CD14-positive monocyte (primary cell): Measurements from ENCODE around the gene NDFIP2. TPM values are rescaled to one million over a fixed set of nuclear protein-coding genes. Genes with fewer than 3 reads are reported as not detected.

Experiments
- DNase-seq, 3 donors: peaks; one replicate each; pipeline ENCODE4 v3.0.0-alpha.2; 2011 to 2022
- H2AFZ ChIP-seq: 2 replicates; pipeline ENCODE4 v1.6.0; 2012; ENCODE audit warnings: mild to moderate bottlenecking, low read depth, low read length, inconsistent platforms; ENCODE audit not compliant: insufficient read depth, poor library complexity, severe bottlenecking
- H3K27ac ChIP-seq, 2 donors: 1 replicate in 1 of 2; 2 replicates in 1 of 2; pipeline ENCODE4 v1.5.1; 2012 to 2013; ENCODE audit warnings: low read length in 2 of 2, control low read depth in 1 of 2, inconsistent platforms in 1 of 2, low read depth in 1 of 2, mild to moderate bottlenecking in 1 of 2
- H3K27me3 ChIP-seq, 2 donors: one replicate each; pipeline versions ENCODE4 v1.6.0 to v1.6.1; 2011 to 2013; ENCODE audit warnings: low read length in 2 of 2; ENCODE audit not compliant: control insufficient read depth in 2 of 2, insufficient read depth in 2 of 2
- H3K36me3 ChIP-seq, 2 donors: replicated peaks in 1 of 2; 1 replicate in 1 of 2; 2 replicates in 1 of 2; pipeline versions ENCODE4 v1.5.1 to v1.6.1; 2012 to 2013; ENCODE audit warnings: low read length in 2 of 2, control low read depth in 1 of 2, inconsistent platforms in 1 of 2, mild to moderate bottlenecking in 1 of 2; ENCODE audit not compliant: insufficient read depth in 2 of 2, control insufficient read depth in 1 of 2
- H3K4me1 ChIP-seq, 2 donors: 1 replicate in 1 of 2; 2 replicates in 1 of 2; pipeline versions ENCODE4 v1.5.1 to v1.6.1; 2012 to 2013; ENCODE audit warnings: low read length in 2 of 2, control low read depth in 1 of 2, inconsistent platforms in 1 of 2, mild to moderate bottlenecking in 1 of 2, moderate library complexity in 1 of 2; ENCODE audit not compliant: insufficient read depth in 2 of 2, control insufficient read depth in 1 of 2
- H3K4me2 ChIP-seq: replicated peaks from 2 replicates; pipeline ENCODE3; 2012; ENCODE audit warnings: low read length, moderate library complexity, mild to moderate bottlenecking; ENCODE audit not compliant: poor library complexity, severe bottlenecking; ENCODE audit errors: extremely low read depth
- H3K4me3 ChIP-seq, 3 experiments: fragments of 200-600 bp in 1 of 3; sonication (generic) in 1 of 3; replicated peaks in 1 of 3; 1 replicate in 2 of 3; 2 replicates in 1 of 3; pipeline ENCODE4 v1.5.1; 2011 to 2013; ENCODE audit warnings: low read length in 3 of 3, mild to moderate bottlenecking in 3 of 3, control low read depth in 2 of 3, low read depth in 2 of 3, inconsistent platforms in 1 of 3, moderate library complexity in 1 of 3
- H3K79me2 ChIP-seq: 2 replicates; pipeline ENCODE4 v1.6.0; 2012; ENCODE audit warnings: mild to moderate bottlenecking, control low read depth, inconsistent platforms, low read length, moderate library complexity; ENCODE audit not compliant: insufficient read depth
- H3K9ac ChIP-seq: 2 replicates; pipeline ENCODE4 v1.6.0; 2017; ENCODE audit warnings: low read length, mild to moderate bottlenecking; ENCODE audit not compliant: insufficient read depth, poor library complexity, severe bottlenecking
- H3K9me3 ChIP-seq, 2 donors: replicated peaks in 1 of 2; 1 replicate in 1 of 2; 2 replicates in 1 of 2; pipeline versions ENCODE4 v1.5.1 to v1.6.1; 2012 to 2013; ENCODE audit warnings: low read length in 2 of 2, control low read depth in 1 of 2; ENCODE audit not compliant: control insufficient read depth in 1 of 2, insufficient read depth in 1 of 2
- H4K20me1 ChIP-seq: 2 replicates; pipeline ENCODE4 v1.6.0; 2012; ENCODE audit warnings: mild to moderate bottlenecking, low read length, control low read depth, moderate library complexity; ENCODE audit not compliant: insufficient read depth
- H3K27ac Mint-ChIP-seq, 7 donors: one replicate each; pipeline ENCODE4 v1.8.0; 2020; ENCODE audit warnings: mild to moderate bottlenecking in 7 of 7, mixed read lengths in 7 of 7, moderate library complexity in 6 of 7, inconsistent platforms in 2 of 7
- H3K27me3 Mint-ChIP-seq, 3 donors: one replicate each; pipeline ENCODE4 v1.8.0; 2021 to 2022; ENCODE audit warnings: low read depth in 3 of 3, mild to moderate bottlenecking in 3 of 3, mixed read lengths in 3 of 3, moderate library complexity in 3 of 3, inconsistent platforms in 1 of 3
- H3K36me3 Mint-ChIP-seq, 2 donors: one replicate each; pipeline ENCODE4 v1.8.0; 2020; ENCODE audit warnings: mixed read lengths in 2 of 2, inconsistent platforms in 1 of 2, mild to moderate bottlenecking in 1 of 2
- H3K4me1 Mint-ChIP-seq: one replicate; pipeline ENCODE4 v1.8.0; 2020; ENCODE audit warnings: mild to moderate bottlenecking, mixed read lengths
- H3K4me3 Mint-ChIP-seq, 2 donors: one replicate each; pipeline ENCODE4 v1.8.0; 2020; ENCODE audit warnings: mild to moderate bottlenecking in 2 of 2, mixed read lengths in 2 of 2, moderate library complexity in 1 of 2
- H3K9me3 Mint-ChIP-seq, 7 donors: one replicate each; pipeline ENCODE4 v1.8.0; 2020 to 2022; ENCODE audit warnings: mixed read lengths in 7 of 7, mild to moderate bottlenecking in 6 of 7, moderate library complexity in 6 of 7, inconsistent platforms in 2 of 7
- CTCF ChIP-seq: fragments of 200-600 bp; IDR thresholded peaks from one replicate; pipeline ENCODE4 v1.8.0; 2022; ENCODE audit warnings: antibody characterized with exemption, mild to moderate bottlenecking
- WGBS: methylation state at CpG from one replicate; pipeline ENCODE4 v1.1.5; 2013; ENCODE audit warnings: missing lambda C conversion rate; ENCODE audit not compliant: insufficient coverage; 5-methylcytosine and 5-hydroxymethylcytosine counted together
- intact Hi-C, 2 donors: fragments of 100-400 bp; cut with micrococcal nuclease; formaldehyde crosslinking; loops; one replicate each; pipeline versions ENCODE4 v1.15.0 to v1.15.1; 2023
- polyA plus RNA-seq, 3 donors: library from polyadenylated mRNA; depleted of rRNA in 1 of 3; unstranded in 2 of 3; stranded (reverse) in 1 of 3; fragments of 300-500 nt in 2 of 3; fragments of >200 nt in 1 of 3; fragmentation: Illumina TruSeq in 2 of 3; gene quantifications; 1 replicate in 2 of 3; 2 replicates in 1 of 3; pipeline ENCODE4 v1.2.3, GENCODE V29; 2012 to 2021

NDFIP2 gene
- polyA plus RNA-seq, 3 donors = not detected

GRCh38 chr13:79602936-79603335 lies 122.0 kb downstream of the NDFIP2 start:
- Histone ChIP-seq H3K79me2 (no peaks in the 10 kb centered on the region), H2AFZ (no peak overlapping the region), H4K20me1 (no peaks in the 10 kb centered on the region), H3K9me3 (peaks cover 0 to 20% of the 10 kb centered on the region in 2 donors), H3K27me3 (no peaks in the 10 kb centered on the region), H3K27ac (no peak overlapping the region), H3K4me3 (no peak overlapping the region), H3K4me2 (no peak overlapping the region), H3K4me1 (no peaks in the 10 kb centered on the region), H3K9ac (no peak overlapping the region), H3K36me3 (no peaks in the 10 kb centered on the region)
- intact Hi-C loops = no loop called here
- peaks cover 0 to 1% (median 0%) of the 10 kb centered on the region in 3 donors for H3K27me3 Mint-ChIP-seq
- H3K36me3 Mint-ChIP-seq = no peaks in the 10 kb centered on the region
- 100% methylated on average over 1 of the region's 2 CpGs for WGBS
- TF ChIP-seq CTCF = no peak
- no peak overlapping the region for H3K4me3 Mint-ChIP-seq
- no peak for DNase-seq
- no peaks in the 10 kb centered on the region for H3K4me1 Mint-ChIP-seq
- peaks cover 5 to 23% (median 8%) of the 10 kb centered on the region in 7 donors for H3K9me3 Mint-ChIP-seq
- H3K27ac Mint-ChIP-seq = no peak overlapping the region

GRCh38 chr13:79604752-79605151 lies 123.8 kb downstream of the NDFIP2 start:
- Histone ChIP-seq H3K4me3 (no peak overlapping the region), H3K79me2 (no peaks in the 10 kb centered on the region), H3K4me1 (no peaks in the 10 kb centered on the region), H3K36me3 (no peaks in the 10 kb centered on the region), H3K9ac (no peak overlapping the region), H3K9me3 (peaks cover 0 to 13% of the 10 kb centered on the region in 2 donors), H4K20me1 (no peaks in the 10 kb centered on the region), H3K27ac (no peak overlapping the region), H3K4me2 (no peak overlapping the region), H2AFZ (no peak overlapping the region), H3K27me3 (no peaks in the 10 kb centered on the region)
- H3K4me1 Mint-ChIP-seq = no peaks in the 10 kb centered on the region
- no CpG with 5 or more reads among the region's 2 CpGs for WGBS
- peaks cover 2 to 21% (median 8%) of the 10 kb centered on the region in 7 donors for H3K9me3 Mint-ChIP-seq
- peaks cover 0 to 1% (median 0%) of the 10 kb centered on the region in 3 donors for H3K27me3 Mint-ChIP-seq
- intact Hi-C loops = no loop called here
- no peak overlapping the region for H3K4me3 Mint-ChIP-seq
- no peak for TF ChIP-seq CTCF
- DNase-seq = no peak
- H3K27ac Mint-ChIP-seq = no peak overlapping the region
- no peaks in the 10 kb centered on the region for H3K36me3 Mint-ChIP-seq

Other genes with a start within 250 kb of the NDFIP2 start
- gene RBM26, start 74.9 kb upstream of the NDFIP2 start, polyA plus RNA-seq = 10 to 100 TPM in 1 of 3 donors, 1 to 10 TPM in 2; 3.5 to 25.3 (median 5.0) TPM